DMS114 treated with DMSO at 0.1 percent for 48 hours (cell line): ENCODE measurements around the gene KDM8.
"Not testable (repeated sequence)": the region's sequence is repeated elsewhere in the genome, so short reads cannot be mapped to it uniquely, and the experiment has no call there.

Source experiments
- DNase-seq: peaks from one replicate; lab custom pipeline; 2025; ENCODE audit not compliant: unreplicated experiment; lab: John Stamatoyannopoulos, UW

Gene KDM8

DNA sequence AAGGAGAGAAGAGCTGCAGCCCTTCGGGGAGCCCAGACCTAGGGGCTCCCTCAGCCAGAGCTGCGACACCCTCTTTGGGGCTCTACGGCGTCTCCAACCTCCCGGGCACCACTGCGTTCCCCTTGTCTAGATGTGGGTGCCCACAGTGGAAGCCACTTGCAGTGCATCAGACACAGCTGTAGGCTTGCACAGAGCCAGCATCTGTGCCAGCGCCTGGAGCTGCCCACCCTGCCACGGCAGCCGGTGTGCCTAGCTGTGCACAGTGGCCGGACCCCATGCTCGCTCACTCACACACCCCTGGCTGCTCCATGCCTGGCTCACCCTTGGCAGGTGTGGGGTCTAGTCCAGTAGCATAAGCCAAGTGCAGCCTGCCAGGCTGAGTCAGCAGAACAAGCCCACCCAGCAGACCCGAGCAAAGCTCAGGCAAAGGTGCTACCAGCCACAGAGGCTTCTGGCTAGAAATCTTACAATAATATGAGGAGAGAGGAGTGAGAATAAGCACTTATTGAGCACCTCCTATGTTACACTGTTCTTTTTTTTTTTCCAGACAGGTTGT, 12.9 kb upstream of the KDM8 start:
- no peak for DNase-seq

- DNase-seq = no peak
Observed at GRCh38 chr16:27191352-27191924, 11.9 kb upstream of the KDM8 start.

DNA sequence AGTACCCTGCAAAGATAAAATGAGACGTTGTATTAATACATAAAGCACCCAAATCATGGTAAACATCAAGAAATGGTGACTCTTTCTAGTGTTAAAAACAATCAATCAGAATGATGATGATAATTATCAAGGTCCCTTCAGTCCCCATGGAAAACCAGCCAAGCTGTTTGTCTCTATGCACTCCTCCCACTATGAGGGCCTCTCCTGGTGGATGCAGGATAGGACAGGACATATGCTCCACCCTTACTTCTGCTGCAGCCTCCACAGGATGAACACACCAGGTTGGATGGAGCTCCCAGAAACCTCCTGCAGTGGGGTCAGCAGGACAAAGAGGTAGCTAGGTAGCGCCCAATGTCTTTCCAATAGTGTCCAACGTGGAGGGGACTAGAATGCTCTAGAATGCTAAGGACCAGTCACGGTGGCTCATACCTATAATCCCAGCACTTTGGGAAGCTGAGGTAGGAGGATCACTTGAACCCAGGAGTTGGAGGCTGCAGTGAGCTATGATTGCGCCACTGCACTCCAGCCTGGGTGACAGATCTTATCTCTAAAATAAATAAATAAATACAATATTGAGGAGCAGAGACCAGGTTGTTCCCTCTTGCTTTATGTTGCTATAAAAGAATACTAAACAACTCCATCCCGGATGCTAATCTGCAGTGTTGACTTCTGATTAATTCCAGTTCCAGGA, 9.9 kb upstream of the KDM8 start:
- no peak for DNase-seq

DNA sequence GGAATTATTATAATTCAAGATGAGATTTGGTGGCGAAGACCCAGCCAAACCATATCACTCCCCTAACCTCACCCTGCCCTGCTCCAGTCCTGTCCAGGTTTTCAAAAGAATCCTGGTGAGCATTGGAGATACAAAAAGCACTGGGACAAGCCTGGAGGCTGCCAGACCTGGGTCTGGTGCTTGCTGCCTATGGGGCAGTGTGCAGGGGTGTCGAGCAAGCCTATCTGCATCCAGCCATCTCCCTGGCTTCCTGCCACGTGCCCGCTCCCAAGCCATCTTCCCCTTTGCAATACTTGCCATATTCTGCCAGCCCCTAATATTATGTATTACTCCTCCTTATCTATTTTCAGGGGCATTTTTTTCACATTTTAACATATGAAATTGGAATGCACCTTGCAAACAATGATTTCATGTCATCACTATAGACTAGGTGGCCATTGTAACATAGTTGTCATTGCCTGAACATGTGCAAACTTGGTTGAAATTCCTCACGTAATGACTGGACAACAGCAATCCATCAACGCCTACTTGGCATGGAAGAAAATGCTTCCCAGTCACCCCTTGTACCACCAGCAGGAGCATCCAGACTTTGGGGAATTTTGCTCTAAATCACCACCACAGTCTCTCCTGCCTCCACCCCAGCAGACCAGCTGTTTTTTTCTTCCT, 8.1 kb upstream of the KDM8 start:
- no peak for DNase-seq

DNA sequence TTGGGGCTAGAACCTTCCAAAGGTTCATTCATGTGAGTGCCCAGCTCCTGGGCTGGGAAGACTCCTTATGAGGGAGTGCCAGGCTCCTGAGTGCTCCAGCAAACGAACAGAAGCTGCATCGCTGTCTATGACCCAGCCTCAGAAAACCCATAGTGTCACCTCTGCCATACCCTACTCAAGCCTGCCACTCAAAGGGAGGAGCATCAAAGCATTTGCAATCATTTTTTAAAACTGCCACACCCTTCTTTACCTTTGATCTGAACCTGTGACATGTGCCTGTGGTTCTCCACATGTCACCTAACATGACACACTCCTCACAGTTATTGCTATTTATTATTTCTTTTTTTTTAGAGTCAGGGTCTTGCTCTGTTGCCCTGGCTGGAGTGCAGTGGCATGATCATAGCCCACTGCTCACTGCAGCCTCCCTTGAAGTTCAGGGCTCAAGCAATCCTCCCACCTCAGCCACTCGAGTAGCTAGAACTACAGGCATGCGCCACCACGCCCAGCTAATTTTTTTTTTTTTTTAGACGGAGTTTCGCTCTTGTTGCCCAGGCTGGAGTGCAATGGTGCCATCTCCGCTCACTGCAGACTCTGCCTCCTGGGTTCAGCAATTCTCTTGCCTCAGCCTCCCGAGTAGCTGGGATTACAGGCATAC, 7.3 kb upstream of the KDM8 start:
- no peak for DNase-seq

- no peak for DNase-seq
Observed at GRCh38 chr16:27197004-27197403, 6.3 kb upstream of the KDM8 start.

DNA sequence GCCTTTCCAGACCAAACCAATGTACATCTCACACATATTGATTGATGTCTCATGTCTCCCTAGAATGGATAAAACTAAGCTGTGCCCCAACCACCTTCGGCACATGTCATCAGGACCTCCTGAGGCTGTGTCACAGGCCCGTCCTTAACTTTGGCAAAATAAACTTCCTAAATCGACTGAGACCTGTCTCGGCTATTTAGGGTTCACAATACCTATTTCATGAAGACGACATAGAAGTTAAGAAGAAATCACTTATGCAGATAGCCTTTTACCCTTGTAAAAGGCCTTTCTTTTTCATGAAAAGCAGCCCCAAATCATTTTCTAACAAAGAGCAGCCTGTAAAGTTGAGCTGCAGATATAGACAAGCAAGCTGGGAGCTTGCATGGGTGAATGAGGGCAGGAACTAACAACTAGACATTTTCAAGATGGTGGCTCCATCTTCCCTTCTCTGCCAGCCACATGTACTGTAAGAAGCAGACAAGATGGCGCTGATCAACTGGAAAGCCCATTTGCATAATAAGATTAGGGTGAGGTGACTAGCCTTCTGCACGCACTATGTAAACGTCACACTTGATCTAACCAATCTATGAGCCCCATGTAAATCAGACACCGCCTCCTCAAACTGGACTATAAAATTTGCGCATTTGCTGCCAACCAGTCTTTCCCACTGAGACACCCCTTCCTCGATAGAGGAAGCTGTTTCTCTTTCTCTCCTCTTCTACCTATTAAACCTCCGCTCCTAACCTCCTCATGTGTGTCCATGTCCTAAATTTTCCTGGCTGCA, 4.7 kb upstream of the KDM8 start:
- no peak for DNase-seq

DNA sequence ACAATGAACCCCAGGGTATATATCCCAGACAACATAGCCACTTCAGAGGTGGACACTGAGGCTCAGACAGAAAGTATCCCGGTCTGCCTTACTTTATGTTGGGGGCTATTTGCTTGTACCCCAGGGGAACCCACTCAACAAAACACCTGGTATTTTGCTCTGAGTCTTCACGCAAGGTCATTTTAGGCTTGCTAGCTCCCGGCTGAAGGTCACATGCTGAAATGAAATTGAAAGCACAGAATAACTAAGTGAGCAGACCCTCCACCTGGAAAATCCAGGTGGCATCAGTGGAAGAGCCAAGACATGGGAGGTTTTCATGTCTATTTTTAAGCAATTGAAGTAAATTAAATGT, 4.1 kb upstream of the KDM8 start:
- DNase-seq = no peak

DNA sequence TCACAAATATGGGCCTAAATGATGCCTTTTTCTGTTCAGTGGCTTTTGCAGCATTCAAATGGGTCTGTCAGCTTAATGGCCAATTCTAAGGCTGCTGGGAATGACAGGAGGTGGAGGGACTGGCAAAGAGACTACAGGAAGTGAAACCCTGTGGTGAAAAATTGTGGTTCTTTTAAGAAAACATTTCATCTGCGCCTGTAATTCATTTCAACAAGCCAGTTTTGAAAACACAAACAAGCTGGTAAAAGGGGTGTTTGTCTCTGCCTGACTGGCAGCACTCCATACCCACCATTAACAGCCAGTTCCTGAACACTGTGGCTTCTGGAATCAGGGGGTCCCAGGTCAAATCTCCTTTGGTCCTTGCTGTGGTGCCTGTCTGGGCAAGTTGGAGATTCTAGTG, 3.6 kb upstream of the KDM8 start:
- no peak for DNase-seq

GRCh38 chr16:27200914-27201313, 2.4 kb upstream of the KDM8 start:
- DNase-seq = not testable (repeated sequence)

DNA sequence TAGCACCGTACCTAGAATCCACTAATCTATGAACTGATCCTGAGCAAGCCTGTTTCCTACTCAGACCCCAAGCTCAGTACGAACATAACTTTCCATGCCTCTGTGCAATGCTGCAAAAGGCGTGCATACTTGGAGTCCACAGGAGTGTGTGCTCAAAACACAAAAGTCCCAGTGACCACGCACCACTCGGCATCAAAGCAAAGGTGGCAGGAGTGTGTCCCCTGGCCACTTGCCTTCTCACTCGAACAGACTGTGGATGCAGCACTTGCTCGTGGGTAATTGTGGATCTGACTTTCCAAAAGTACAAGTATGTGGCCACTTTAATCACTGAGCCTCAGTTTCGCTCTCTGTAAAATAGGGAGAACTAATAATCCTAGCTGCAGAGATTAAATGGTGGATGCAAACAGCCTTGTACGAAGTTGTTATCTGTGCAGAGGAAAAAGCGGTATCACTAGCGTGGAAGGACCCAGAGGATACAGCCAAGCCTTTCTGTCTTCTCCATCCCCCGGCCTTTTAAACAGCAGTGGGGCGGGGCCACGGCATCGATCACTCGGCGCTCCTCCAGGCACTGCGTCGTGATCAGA, 311 bp upstream of the KDM8 start:
- DNase-seq = no peak

DNA sequence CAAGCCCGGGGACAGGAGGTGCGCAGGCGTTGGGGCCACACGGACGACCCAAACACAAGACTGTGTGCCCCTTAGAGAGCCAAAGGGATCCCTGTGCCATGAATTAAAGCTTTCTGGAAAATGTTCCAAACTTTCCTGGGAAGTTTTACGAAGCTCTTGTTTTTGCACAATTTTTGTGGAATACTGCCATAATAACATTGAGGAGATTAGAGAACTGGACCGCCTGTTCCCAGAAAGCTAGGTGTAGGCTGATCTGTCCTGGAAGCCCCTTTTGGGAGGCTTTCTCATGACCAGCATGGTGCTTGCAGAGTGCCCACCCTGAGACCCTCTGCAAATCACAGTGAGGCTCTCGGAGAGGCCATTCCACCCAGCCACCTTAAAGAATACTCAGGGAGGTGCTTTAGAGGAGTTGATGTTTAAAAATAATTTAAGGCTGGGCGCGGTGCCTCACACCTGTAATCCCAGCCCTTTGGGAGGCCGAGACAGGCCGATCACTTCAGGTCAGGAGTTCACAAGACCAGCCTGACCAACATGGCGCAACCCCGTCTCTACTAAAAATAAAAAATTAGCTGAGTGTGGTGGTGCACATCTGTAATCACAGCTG, 1.1 kb downstream of the KDM8 start:
- DNase-seq = no peak

DNA sequence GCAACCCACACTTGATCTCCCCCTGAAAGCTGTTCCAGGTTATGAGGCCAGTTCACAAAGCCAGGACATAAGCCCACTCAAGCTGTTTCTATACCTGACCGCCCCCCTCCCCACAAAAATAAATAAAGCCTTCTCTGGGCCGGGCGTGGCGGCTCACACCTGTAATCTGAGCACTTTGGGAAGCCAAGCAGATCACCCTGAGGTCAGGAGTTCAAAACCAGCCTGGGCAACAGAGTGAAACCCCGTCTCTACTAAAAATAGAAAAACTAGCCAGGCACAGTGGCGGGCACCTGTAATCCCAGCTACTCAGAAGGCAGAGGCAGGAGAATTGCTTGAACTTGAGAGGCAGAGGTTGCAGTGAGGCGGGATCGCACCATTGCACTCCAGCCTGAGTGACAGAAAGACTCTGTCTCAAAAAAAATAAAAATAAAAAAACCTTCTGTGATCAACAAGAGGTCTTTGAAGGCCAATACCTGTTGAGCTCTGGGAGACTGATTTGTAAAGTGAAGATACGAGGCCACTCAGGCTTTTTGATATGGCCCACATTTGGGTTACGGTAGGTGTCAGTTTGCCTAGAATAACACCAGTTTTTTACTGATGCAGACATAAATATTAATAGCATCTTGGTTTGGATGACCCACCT, 2.2 kb downstream of the KDM8 start:
- no peak for DNase-seq

- DNase-seq = not testable (repeated sequence)
Observed at GRCh38 chr16:27207121-27207520, 3.8 kb downstream of the KDM8 start.

DNA sequence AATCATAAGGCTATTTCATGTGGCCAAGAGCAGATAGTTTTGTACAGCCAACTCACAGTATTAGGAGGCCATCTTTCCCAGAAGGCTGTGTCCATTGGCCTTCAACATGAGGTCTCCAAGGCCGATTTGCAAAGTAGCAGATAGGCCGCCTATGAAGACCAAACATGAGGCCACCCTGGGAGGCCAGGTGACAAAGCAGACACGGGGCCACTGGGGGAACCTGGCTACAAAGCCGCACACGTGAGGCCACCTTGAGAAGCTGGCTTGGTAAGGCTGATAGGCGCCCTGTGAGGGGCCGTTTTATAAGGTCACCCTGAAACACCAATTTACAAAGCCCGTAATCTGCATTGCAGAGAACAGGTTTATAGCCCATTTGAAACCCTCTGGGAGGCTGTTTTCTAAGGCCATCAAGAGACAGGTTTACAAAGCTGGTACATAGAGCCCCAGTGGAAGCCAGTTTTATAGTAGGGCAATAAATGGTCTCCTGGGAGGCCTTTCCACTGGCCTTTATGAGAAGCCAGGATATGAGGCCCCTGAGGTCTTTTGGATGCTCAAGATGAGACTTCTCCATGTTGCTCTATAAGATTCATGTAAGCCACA, 4.9 kb downstream of the KDM8 start:
- DNase-seq = no peak

GRCh38 chr16:27208796-27209195, 5.5 kb downstream of the KDM8 start:
- no peak for DNase-seq

- DNase-seq = no peak
Observed at GRCh38 chr16:27209591-27209990, 6.3 kb downstream of the KDM8 start.

- DNase-seq = no peak
Observed at GRCh38 chr16:27210174-27210573, 6.8 kb downstream of the KDM8 start.

GRCh38 chr16:27211026-27211425, 7.7 kb downstream of the KDM8 start:
- no peak for DNase-seq
